A673 (cell line): ENCODE results near the gene EVX2.

ENCODE experiments used
- CTCF ChIP-seq: fragments of 300-800, 200-600 bp; sonication (generic); conservative IDR thresholded peaks from 2 replicates; pipeline ENCODE4 v1.5.1; 2017; ENCODE audit warnings: low read depth, mild to moderate bottlenecking, antibody characterized with exemption, low read length, moderate library complexity, mixed read lengths
- EZH2 ChIP-seq: fragments of 200-600 bp; sonication (generic); IDR thresholded peaks from 2 replicates; pipeline ENCODE4 v1.6.1; 2017; ENCODE audit warnings: borderline replicate concordance, low read depth, mild to moderate bottlenecking, mixed read lengths, antibody characterized with exemption, low read length; ENCODE audit not compliant: poor library complexity, severe bottlenecking

GRCh38 chr2:176079285-176079830 is 4.4 kb downstream of the EVX2 start:
- TF ChIP-seq CTCF (no peak), EZH2 (no peak)
